ENCODE data around the gene MAP4. TPM values are rescaled to one million over a fixed set of nuclear protein-coding genes. Genes with fewer than 3 reads are reported as not detected.
A peak's percentile ranks its signal among the peaks of the same experiment; 100 is the strongest.

Gene MAP4
- total and polyA plus RNA-seq, 2 of the 13 experiments (the other 11 are each of a cell fraction or from before 2014, with no cell fraction given) = 33.1 to 38.7 TPM

DNA sequence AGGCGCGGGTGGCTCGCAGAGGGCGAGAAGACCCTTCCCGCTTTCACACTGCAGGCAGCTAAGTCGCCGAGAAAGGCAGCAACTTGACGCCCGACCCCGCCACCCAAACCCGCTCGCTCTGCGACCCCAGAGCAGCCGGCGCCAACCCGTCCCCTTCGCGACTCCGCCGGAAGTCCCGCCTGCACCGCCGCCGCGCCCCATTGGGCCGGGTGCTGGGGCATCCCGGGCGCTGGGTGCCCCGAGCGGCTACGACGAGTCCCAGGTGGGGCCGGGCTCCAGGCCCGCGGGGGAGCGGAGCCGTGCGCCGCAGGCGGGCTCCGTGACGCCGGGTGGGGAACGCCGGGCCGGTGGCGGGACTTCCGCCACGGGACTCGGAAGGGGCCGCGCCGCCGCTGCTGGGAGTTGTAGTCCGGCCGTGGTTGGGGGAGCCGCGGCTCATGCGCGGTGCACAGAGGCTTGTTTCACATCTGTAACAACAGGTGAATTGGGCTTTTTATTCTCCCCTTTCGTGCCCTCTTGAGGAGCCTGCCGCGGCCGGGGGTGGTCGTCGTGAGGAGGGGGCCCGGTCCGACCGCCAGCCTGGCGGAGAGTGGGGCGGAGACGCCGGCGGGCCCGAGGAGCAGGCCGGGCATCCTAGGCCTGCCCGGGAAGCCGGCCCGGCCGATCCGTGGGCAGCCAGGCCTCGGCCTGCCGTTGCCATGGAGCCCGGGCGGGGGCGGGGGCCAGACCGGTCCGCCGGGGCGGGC, 213.3 kb downstream of the MAP4 start, which contains the start of gene DHX30 (continued):
- TF ChIP-seq MLXIP (CRISPR knock-in tag; IDR thresholded peaks at IDR 0.05; ENCODE audit: borderline replicate concordance) (no peak), ZNF790 (CRISPR knock-in tag; IDR thresholded peaks at IDR 0.05; ENCODE audit: borderline replicate concordance) (peak; percentile 69; the same call in 1 of the 2 replicates), RXRA (CRISPR knock-in tag; IDR thresholded peaks at IDR 0.05) (no peak; the same call in 1 of the 2 replicates), ZNF354B (CRISPR knock-in tag; IDR thresholded peaks at IDR 0.05) (0 out of 2 replicates have a peak, but pooled peaks have one; percentile 37), MAFG (CRISPR knock-in tag; IDR thresholded peaks at IDR 0.05) (no peak), BRD4 (CRISPR knock-in tag; IDR thresholded peaks at IDR 0.05) (0 out of 2 replicates have a peak, but pooled peaks have one; percentile 26), ATAD3A (CRISPR knock-in tag; IDR thresholded peaks at IDR 0.05) (no peak), SP1 (IDR thresholded peaks at IDR 0.05) (no peak), SP1 (CRISPR knock-in tag; IDR thresholded peaks at IDR 0.05) (no peak), NAIF1 (CRISPR knock-in tag; IDR thresholded peaks at IDR 0.05; ENCODE audit: borderline replicate concordance) (no peak), SSRP1 (CRISPR knock-in tag; IDR thresholded peaks at IDR 0.05) (no peak), ARID3A (IDR thresholded peaks at IDR 0.05; ENCODE audit: low read depth, low read length) (no peak), ZNF547 (CRISPR knock-in tag; IDR thresholded peaks at IDR 0.05) (peak; percentile 89), ZSCAN12 (CRISPR knock-in tag; IDR thresholded peaks at IDR 0.05) (0 out of 2 replicates have a peak, but pooled peaks have one; percentile 22), PAF1 (CRISPR knock-in tag; IDR thresholded peaks at IDR 0.05) (no peak), THAP8 (CRISPR knock-in tag; IDR thresholded peaks at IDR 0.05; ENCODE audit: borderline replicate concordance) (peak; percentile 46; the same call in 1 of the 2 replicates), MLX (CRISPR knock-in tag; IDR thresholded peaks at IDR 0.05) (no peak), AGO2 (optimal IDR thresholded peaks at IDR 0.05; ENCODE audit: low read depth, low read length) (peak; percentile 30), PLRG1 (conservative IDR thresholded peaks at IDR 0.05) (no peak), SYNCRIP (IDR thresholded peaks at IDR 0.05; ENCODE audit: insufficient read depth, low read depth, low read length) (no peak), ATF2 (CRISPR knock-in tag; IDR thresholded peaks at IDR 0.05) (peak; percentile 15; the same call in 1 of the 2 replicates), PHB2 (IDR thresholded peaks at IDR 0.05; ENCODE audit: partially characterized antibody) (no peak)
- TF ChIP-seq, protein P1, sequence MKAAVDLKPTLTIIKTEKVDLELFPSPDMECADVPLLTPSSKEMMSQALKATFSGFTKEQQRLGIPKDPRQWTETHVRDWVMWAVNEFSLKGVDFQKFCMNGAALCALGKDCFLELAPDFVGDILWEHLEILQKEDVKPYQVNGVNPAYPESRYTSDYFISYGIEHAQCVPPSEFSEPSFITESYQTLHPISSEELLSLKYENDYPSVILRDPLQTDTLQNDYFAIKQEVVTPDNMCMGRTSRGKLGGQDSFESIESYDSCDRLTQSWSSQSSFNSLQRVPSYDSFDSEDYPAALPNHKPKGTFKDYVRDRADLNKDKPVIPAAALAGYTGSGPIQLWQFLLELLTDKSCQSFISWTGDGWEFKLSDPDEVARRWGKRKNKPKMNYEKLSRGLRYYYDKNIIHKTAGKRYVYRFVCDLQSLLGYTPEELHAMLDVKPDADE (CRISPR knock-in tag; IDR thresholded peaks at IDR 0.05) = no peak
